ENCODE data around the gene PORCN.
"Not testable (repeated sequence)": the region's sequence is repeated elsewhere in the genome, so short reads cannot be mapped to it uniquely, and the experiment has no call there.

PORCN gene

GRCh38 chrX:48555731-48556325, 47.0 kb downstream of the PORCN start:
- DNase-seq = not testable (repeated sequence)

- peak; percentile 73 for DNase-seq
These were observed 49.5 kb downstream of the PORCN start for GRCh38 chrX:48558271-48558670.

DNA sequence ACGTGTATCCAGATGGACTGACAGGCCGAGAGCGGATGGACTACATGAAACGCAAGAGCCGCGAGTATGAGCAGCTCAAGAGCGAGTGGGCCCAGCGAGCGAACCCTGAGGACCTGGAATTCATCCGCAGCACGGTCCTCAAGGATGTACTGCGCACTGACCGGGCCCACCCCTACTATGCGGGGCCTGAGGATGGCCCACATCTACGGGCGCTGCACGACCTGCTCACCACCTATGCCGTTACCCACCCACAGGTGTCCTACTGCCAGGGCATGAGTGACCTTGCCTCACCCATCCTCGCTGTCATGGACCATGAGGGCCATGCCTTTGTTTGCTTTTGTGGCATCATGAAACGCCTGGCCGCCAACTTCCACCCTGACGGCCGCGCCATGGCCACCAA, 50.8 kb downstream of the PORCN start:
- no peak for DNase-seq

DNA sequence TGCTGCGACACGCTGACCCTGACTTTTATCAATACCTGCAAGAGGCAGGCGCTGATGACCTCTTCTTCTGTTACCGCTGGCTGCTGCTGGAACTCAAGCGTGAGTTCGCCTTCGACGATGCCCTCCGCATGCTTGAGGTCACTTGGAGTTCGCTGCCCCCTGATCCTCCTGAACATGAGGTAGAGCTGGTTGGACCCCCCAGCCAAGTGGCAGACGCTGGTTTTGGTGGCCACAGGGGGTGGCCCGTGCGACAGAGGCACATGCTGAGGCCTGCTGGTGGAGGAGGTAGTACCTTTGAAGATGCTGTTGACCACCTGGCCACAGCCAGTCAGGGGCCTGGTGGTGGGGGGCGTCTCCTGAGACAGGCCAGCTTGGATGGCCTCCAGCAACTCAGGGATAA, 51.3 kb downstream of the PORCN start:
- DNase-seq = no peak

DNA sequence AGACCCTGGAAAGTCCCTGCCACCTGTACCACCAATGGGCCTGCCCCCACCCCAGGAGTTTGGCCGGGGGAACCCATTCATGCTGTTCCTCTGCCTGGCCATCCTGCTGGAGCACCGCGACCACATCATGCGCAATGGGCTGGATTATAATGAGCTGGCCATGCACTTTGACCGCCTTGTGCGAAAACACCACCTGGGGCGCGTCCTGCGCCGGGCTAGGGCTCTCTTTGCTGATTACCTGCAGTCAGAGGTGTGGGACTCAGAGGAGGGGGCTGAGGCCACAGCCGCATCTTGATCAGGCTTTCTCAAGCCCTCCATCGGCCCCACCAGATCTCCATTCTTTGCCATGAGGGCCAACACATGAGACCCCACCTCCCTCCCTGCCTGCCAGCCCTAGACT, 51.9 kb downstream of the PORCN start:
- DNase-seq = no peak

GRCh38 chrX:48569958-48570357, 61.2 kb downstream of the PORCN start:
- no peak for DNase-seq

Data from EL (cell line).